Vagina (tissue), 2 donors: ENCODE results near the gene CPD.

Experiments used
- POLR2A ChIP-seq, 2 donors: fragments of 450-650 bp; IDR thresholded peaks; one replicate each; pipeline ENCODE4 v1.6.1; 2017; ENCODE audit warnings: antibody characterized with exemption in 2 of 2, mild to moderate bottlenecking in 2 of 2, moderate library complexity in 2 of 2
- POLR2AphosphoS5 ChIP-seq, 2 donors: sonication (generic); formaldehyde crosslinking; IDR thresholded peaks; one replicate each; pipeline ENCODE4 v1.9.0; 2017; ENCODE audit warnings: antibody characterized with exemption in 2 of 2, mild to moderate bottlenecking in 2 of 2, low read depth in 1 of 2; ENCODE audit not compliant: insufficient read depth in 1 of 2
- TF ChIP-seq, protein P1 (sequence below), 3 experiments: fragments of 450-650 bp in 2 of 3; fragments of 200-600 bp in 1 of 3; sonication (generic) in 1 of 3; IDR thresholded peaks; one replicate each; pipeline ENCODE4 v1.5.1; 2017 to 2019; ENCODE audit warnings: antibody characterized with exemption in 3 of 3, mild to moderate bottlenecking in 2 of 3, moderate library complexity in 2 of 3

DNA sequence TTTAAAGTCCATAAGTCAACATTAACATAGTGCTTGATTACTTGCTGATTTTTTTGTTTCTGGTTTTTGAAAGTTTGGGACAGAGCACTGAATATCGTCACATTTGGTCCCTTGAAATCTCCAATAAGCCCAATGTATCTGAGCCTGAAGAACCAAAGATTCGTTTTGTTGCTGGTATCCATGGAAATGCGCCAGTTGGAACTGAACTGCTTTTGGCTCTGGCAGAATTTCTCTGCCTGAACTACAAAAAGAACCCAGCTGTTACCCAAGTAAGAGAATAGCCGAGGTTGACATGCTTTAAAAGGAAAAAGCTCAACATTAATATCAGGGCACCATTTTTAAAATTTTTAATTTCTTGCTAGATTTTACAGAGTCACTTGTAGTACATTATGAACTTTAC lies 70.8 kb downstream of the CPD start:
- TF ChIP-seq, protein P1, sequence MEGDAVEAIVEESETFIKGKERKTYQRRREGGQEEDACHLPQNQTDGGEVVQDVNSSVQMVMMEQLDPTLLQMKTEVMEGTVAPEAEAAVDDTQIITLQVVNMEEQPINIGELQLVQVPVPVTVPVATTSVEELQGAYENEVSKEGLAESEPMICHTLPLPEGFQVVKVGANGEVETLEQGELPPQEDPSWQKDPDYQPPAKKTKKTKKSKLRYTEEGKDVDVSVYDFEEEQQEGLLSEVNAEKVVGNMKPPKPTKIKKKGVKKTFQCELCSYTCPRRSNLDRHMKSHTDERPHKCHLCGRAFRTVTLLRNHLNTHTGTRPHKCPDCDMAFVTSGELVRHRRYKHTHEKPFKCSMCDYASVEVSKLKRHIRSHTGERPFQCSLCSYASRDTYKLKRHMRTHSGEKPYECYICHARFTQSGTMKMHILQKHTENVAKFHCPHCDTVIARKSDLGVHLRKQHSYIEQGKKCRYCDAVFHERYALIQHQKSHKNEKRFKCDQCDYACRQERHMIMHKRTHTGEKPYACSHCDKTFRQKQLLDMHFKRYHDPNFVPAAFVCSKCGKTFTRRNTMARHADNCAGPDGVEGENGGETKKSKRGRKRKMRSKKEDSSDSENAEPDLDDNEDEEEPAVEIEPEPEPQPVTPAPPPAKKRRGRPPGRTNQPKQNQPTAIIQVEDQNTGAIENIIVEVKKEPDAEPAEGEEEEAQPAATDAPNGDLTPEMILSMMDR (IDR thresholded peaks at IDR 0.05), result no peak
- no peak for TF ChIP-seq POLR2AphosphoS5 (IDR thresholded peaks at IDR 0.05; ENCODE audit: insufficient read depth in 1 of 2, low read depth in 1 of 2)
- TF ChIP-seq POLR2A (IDR thresholded peaks at IDR 0.05), result no peak
